Subcutaneous abdominal adipose tissue (tissue), 5 donors: ENCODE measurements around the gene LCE1A.

Source experiments
- H3K27ac ChIP-seq: one replicate; pipeline ENCODE4 v1.7.0; 2013; ENCODE audit warnings: low read depth, mild to moderate bottlenecking, inconsistent platforms, low read length, moderate library complexity
- H3K27me3 ChIP-seq, 5 donors: one replicate each; pipeline ENCODE4 v1.7.0; 2013; ENCODE audit warnings: low read length in 5 of 5, inconsistent platforms in 1 of 5; ENCODE audit not compliant: control insufficient read depth in 5 of 5, insufficient read depth in 4 of 5
- H3K36me3 ChIP-seq, 5 donors: one replicate each; pipeline ENCODE4 v1.7.0; 2013; ENCODE audit warnings: low read length in 5 of 5; ENCODE audit not compliant: control insufficient read depth in 5 of 5, insufficient read depth in 5 of 5
- H3K4me1 ChIP-seq, 5 donors: one replicate each; pipeline ENCODE4 v1.7.0; 2013; ENCODE audit warnings: low read length in 5 of 5, mild to moderate bottlenecking in 3 of 5, moderate library complexity in 1 of 5; ENCODE audit not compliant: control insufficient read depth in 5 of 5, insufficient read depth in 5 of 5
- H3K4me3 ChIP-seq, 5 donors: one replicate each; pipeline ENCODE4 v1.7.0; 2013; ENCODE audit warnings: low read length in 5 of 5, low read depth in 1 of 5
- H3K9ac ChIP-seq, 5 donors: one replicate each; pipeline ENCODE4 v1.7.0; 2013; ENCODE audit warnings: low read length in 5 of 5, mild to moderate bottlenecking in 4 of 5, moderate library complexity in 3 of 5
- H3K9me3 ChIP-seq, 5 donors: one replicate each; pipeline ENCODE4 v1.7.0; 2013; ENCODE audit warnings: low read length in 5 of 5; ENCODE audit not compliant: control insufficient read depth in 5 of 5
- donor health status: healthy.
- donor health status: healthy.
- donor health status: healthy.
- donor health status: healthy.
- donor health status: healthy.

Gene LCE1A

GRCh38 chr1:152817309-152817708 lies 10.0 kb upstream of the LCE1A start:
- H3K27ac ChIP-seq, result no peak overlapping the region
- H3K9me3 ChIP-seq, result no peaks in the 10 kb centered on the region
- H3K27me3 ChIP-seq, result no peaks in the 10 kb centered on the region
- no peak overlapping the region for H3K4me3 ChIP-seq
- H3K4me1 ChIP-seq, result no peaks in the 10 kb centered on the region
- H3K36me3 ChIP-seq, result no peaks in the 10 kb centered on the region
- no peak overlapping the region for H3K9ac ChIP-seq

DNA sequence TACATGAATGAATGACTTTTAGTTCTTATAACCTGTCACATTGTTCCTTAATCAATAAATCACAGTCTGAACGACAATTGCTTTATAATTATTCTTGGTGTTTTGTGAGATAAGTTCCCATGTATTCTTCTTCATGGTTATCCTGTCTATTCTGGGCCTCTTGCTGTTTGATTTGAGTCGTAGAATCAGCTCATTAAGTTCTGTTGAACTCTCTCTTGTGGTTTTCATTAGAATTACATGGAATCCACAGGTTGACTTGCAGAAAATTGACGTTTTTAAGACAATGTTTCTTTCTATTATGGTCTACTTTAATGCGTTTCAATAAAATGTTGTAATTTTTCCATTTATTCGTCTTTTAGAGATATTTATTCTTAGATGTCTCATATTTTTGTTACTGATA lies 4.0 kb upstream of the LCE1A start:
- Histone ChIP-seq H3K27ac (no peak overlapping the region), H3K9me3 (peaks cover 0 to 3% (median 0%) of the 10 kb centered on the region in 5 donors), H3K36me3 (no peaks in the 10 kb centered on the region), H3K27me3 (peaks cover 0 to 4% (median 0%) of the 10 kb centered on the region in 5 donors), H3K9ac (no peak overlapping the region), H3K4me1 (no peaks in the 10 kb centered on the region), H3K4me3 (no peak overlapping the region)

- Histone ChIP-seq H3K36me3 (no peaks in the 10 kb centered on the region), H3K9me3 (peaks cover 0 to 3% (median 0%) of the 10 kb centered on the region in 5 donors), H3K27ac (no peak overlapping the region), H3K27me3 (peaks cover 0 to 4% (median 0%) of the 10 kb centered on the region in 5 donors), H3K4me3 (no peak overlapping the region), H3K4me1 (no peaks in the 10 kb centered on the region), H3K9ac (no peak overlapping the region)
Observed at GRCh38 chr1:152824964-152825363, 2.3 kb upstream of the LCE1A start.

DNA sequence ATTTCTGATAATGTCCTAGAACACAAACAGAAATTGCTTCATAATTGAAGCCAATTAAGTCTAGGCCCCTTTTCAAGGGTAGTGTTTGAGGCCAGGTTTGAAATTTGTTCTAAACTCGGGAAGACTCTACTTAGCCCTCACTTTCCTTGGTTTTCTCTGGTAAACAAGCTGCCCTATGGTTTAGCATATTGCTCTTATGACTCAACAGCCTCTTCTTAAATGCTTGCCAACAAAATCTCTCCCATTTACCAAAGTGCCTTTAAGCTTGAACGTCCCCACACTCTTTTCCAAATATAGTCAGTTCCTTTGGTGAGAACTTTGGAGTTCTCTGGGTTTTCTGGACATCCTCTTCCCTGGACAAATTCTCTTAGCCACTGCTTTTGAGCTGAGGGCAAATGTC lies 9.6 kb downstream of the LCE1A start:
- Histone ChIP-seq H3K36me3 (no peaks in the 10 kb centered on the region), H3K4me3 (no peak overlapping the region), H3K27ac (no peak overlapping the region), H3K27me3 (no peaks in the 10 kb centered on the region), H3K9ac (no peak overlapping the region), H3K4me1 (peaks cover 0 to 8% (median 0%) of the 10 kb centered on the region in 5 donors), H3K9me3 (no peaks in the 10 kb centered on the region)

DNA sequence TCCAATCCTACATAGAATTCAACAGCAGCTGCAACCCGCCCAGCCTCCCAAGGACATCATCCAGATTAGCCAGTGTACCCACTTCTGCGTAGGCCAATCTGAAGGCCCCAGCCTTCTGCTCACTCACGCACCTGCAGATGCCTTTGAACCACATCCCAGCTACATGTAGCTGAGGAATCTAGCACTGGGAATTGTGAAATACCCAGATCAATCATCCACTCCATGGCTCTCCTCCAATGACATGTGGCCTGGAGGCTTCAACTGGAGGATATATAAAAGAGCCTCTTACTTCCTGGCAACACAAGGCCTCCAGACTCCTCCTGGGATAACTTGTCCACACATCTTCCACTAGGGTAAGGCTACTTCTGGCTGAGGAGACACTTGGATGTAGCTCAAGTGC lies 15.3 kb downstream of the LCE1A start, which contains the start of gene LCE6A:
Gene LCE6A, plus strand, starts transcription at position 301 of the 400 bp plus-strand sequence. CDS start 665 bp downstream, outside the sequence.
- no peak within 1 kb of the TSS for H3K4me3 ChIP-seq
- no peak within 1 kb of the TSS for H3K27ac ChIP-seq
- no peak within 1 kb of the TSS for H3K9ac ChIP-seq
- H3K9me3 ChIP-seq, result no peaks in the 10 kb centered on the region
- no peaks in the 10 kb centered on the region for H3K4me1 ChIP-seq
- H3K27me3 ChIP-seq, result no peaks in the 10 kb centered on the region
- no peaks in the 10 kb centered on the region for H3K36me3 ChIP-seq

DNA sequence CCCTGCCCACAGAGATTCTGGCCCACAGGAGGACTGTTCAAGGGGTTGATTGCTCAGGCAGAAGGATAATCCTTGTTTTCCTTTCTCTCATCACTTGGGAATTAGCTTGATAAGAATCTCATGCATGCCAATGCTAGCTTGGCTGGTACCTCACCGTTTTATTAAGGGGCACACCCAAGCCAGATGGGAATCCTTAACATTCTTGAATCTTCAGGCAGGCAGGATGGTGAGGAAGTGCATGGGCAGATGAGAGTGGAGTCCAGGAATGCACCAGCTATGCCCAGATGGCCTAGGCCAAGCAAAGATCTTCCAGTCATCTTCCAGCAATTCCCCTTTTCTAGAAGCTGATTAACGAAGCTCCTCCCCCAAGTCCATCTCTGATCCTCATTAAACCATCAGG lies 28.4 kb downstream of the LCE1A start:
- Histone ChIP-seq H3K9ac (no peak overlapping the region), H3K4me1 (no peaks in the 10 kb centered on the region), H3K27ac (no peak overlapping the region), H3K9me3 (no peaks in the 10 kb centered on the region), H3K4me3 (no peak overlapping the region), H3K36me3 (no peaks in the 10 kb centered on the region), H3K27me3 (no peaks in the 10 kb centered on the region)

- no peak overlapping the region for H3K9ac ChIP-seq
- no peaks in the 10 kb centered on the region for H3K9me3 ChIP-seq
- H3K27ac ChIP-seq, result no peak overlapping the region
- peaks cover 0 to 6% (median 0%) of the 10 kb centered on the region in 5 donors for H3K4me1 ChIP-seq
- H3K4me3 ChIP-seq, result no peak overlapping the region
- H3K27me3 ChIP-seq, result no peaks in the 10 kb centered on the region
- no peaks in the 10 kb centered on the region for H3K36me3 ChIP-seq
Observed at GRCh38 chr1:152858062-152858461, 30.8 kb downstream of the LCE1A start.

DNA sequence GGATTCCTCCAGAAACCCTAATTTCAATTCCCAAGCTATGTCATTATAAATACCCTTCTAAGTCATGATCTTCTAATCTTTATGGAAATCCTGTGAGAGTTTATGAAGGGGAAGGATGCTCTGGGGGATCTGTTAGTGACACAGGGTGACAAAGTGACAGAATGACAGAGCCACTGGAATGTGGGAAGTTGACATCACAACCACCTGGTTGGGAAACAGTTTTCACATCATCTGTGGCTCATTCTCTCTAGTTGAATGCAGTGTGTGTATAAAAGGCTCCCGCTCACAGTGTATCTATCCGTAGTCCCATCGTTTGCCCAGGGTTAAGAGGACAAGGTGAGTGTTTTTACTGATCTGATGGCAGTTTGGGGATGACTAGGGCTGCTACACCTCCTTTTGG lies 32.4 kb downstream of the LCE1A start, which contains the start of gene LCE7A:
Gene LCE7A, plus strand, starts transcription at position 301 of the 400 bp plus-strand sequence. CDS start 702 bp downstream, outside the sequence.
- no peaks in the 10 kb centered on the region for H3K27me3 ChIP-seq
- H3K9me3 ChIP-seq, result no peaks in the 10 kb centered on the region
- no peak within 1 kb of the TSS for H3K27ac ChIP-seq
- no peak within 1 kb of the TSS for H3K4me3 ChIP-seq
- no peaks in the 10 kb centered on the region for H3K36me3 ChIP-seq
- H3K9ac ChIP-seq, result no peak within 1 kb of the TSS
- peaks cover 0 to 6% (median 0%) of the 10 kb centered on the region in 5 donors for H3K4me1 ChIP-seq

DNA sequence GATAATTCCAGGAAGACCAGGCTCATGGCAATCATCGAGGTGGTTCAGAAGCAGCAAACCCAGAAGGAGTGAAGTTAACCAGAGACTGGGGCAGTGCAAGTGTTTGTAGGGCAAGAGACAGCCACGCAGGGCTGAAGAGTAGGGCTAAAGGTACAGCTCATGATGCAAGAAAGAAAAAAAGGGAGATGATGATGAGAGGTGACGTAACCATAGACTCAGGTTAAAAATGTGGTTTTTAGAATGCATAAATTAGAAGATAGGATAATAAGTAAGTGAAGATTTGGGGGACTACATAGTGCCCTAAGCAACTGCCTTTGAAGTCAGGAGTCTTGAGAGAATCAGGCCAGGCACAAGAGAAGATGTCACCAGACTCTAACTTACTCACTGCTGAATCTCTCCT lies 32.9 kb downstream of the LCE1A start:
- no peak overlapping the region for H3K9ac ChIP-seq
- H3K4me1 ChIP-seq, result peaks cover 0 to 6% (median 0%) of the 10 kb centered on the region in 5 donors
- no peaks in the 10 kb centered on the region for H3K27me3 ChIP-seq
- no peak overlapping the region for H3K27ac ChIP-seq
- H3K9me3 ChIP-seq, result no peaks in the 10 kb centered on the region
- H3K36me3 ChIP-seq, result no peaks in the 10 kb centered on the region
- no peak overlapping the region for H3K4me3 ChIP-seq

DNA sequence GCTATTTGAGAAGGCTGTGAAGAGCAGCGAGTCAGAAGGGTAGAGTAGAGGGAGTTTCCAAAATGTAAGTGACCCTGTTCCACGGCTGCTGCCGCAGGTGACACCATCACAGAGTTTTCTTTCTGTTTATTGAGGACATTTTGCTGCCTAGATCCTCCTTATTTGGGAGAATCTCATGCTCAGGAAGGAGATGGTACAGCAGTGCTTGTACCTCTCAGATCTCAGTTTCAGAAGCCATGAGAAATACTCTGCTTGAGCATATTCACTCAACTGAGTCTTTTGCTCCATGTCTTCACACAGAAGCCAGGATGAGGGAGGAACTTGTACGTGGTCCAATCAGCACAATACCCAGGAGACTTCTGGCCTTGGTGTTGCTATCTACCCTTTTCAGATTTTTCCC lies 34.1 kb downstream of the LCE1A start:
- Histone ChIP-seq H3K9ac (no peak overlapping the region), H3K27me3 (no peaks in the 10 kb centered on the region), H3K9me3 (no peaks in the 10 kb centered on the region), H3K27ac (no peak overlapping the region), H3K4me1 (peaks cover 0 to 6% (median 0%) of the 10 kb centered on the region in 5 donors), H3K4me3 (no peak overlapping the region), H3K36me3 (no peaks in the 10 kb centered on the region)

- Histone ChIP-seq H3K9me3 (no peaks in the 10 kb centered on the region), H3K27ac (no peak overlapping the region), H3K4me3 (no peak overlapping the region), H3K4me1 (peaks cover 0 to 6% (median 0%) of the 10 kb centered on the region in 5 donors), H3K9ac (no peak overlapping the region), H3K36me3 (no peaks in the 10 kb centered on the region), H3K27me3 (no peaks in the 10 kb centered on the region)
Observed at GRCh38 chr1:152864443-152864842, 37.2 kb downstream of the LCE1A start.
